Measurements from ENCODE around the gene GPR108. TPM values are rescaled to one million over a fixed set of nuclear protein-coding genes. Genes with fewer than 3 reads are reported as not detected.

The GPR108 gene
- total and polyA plus RNA-seq, 2 of the 8 experiments (the other 6 are each of a cell fraction or from before 2014, with no cell fraction given) = 34.9 to 46.0 TPM

- H3K27me3 ChIP-seq (replicated peaks in 1 of 4; ENCODE audit: control insufficient read depth in 3 of 4, extremely low read depth in 1 of 4, insufficient read depth in 3 of 4, low read length in 3 of 4) = no peaks in the 10 kb centered on the region
- no peaks in the 10 kb centered on the region for H3K79me1 ChIP-seq (ENCODE audit: low read depth, low read length)
- H2BK20ac ChIP-seq (ENCODE audit: low read length) = no peak overlapping the region
- 83% methylated on average over 15 of the region's 15 CpGs; no CpG with 5 or more reads in 1 of the 2 experiments for WGBS, 2 experiments (ENCODE audit: extremely low coverage in 1 of 2, insufficient coverage in 1 of 2, insufficient read length in 1 of 2, insufficient replicate concordance in 2 of 2, low coverage in 1 of 2, low lambda C conversion rate in 2 of 2, missing lambda C conversion rate in 1 of 2)
- H3K18ac ChIP-seq (ENCODE audit: extremely low read depth, low read length) = no peak overlapping the region
- peaks cover 0 to 9% (median 5%) of the 10 kb centered on the region in 4 experiments; a peak in 5 of 7 replicates for H3K4me1 ChIP-seq (replicated peaks in 1 of 4; ENCODE audit: control insufficient read depth in 3 of 4, insufficient read depth in 4 of 4, low read length in 3 of 4)
- H4K5ac ChIP-seq (ENCODE audit: insufficient read length, low read depth, low read length) = no peak overlapping the region
- no peak overlapping the region for H3K4ac ChIP-seq (replicated peaks; ENCODE audit: insufficient read length, low read depth, low read length)
- no peak overlapping the region for H3K14ac ChIP-seq (ENCODE audit: insufficient read length)
- FAIRE-seq (no peak), DNase-seq (ENCODE audit: low read depth in 1 of 2, low spot score in 2 of 2) (no peak)
- CTCF ChIA-PET (ENCODE audit: partially characterized antibody) = interaction anchor here (0.5 to 7.2 kb wide), 5 partner anchors 9 to 188 kb away, joined by 4 to 31 read pairs (median 5); partner anchors contain the start of gene GPR108
- no peak overlapping the region for H4K8ac ChIP-seq (ENCODE audit: extremely low read depth, insufficient read depth, low read length)
- no peak overlapping the region for H3K9ac ChIP-seq (replicated peaks in 1 of 4; ENCODE audit: extremely low read depth in 1 of 4, low read depth in 3 of 4, low read length in 3 of 4)
- POLR2A ChIA-PET (ENCODE audit: partially characterized antibody) = interaction anchor here (0.7 to 3.6 kb wide), 6 partner anchors 9 to 194 kb away, joined by 3 to 14 read pairs (median 3); partner anchors contain the start of genes GPR108 and TNFSF9
- no peak overlapping the region for H3K27ac ChIP-seq (ENCODE audit: low read depth, low read length)
- H4K20me1 ChIP-seq (replicated peaks in 1 of 2; ENCODE audit: control insufficient read depth in 1 of 2, insufficient read depth in 2 of 2, low read length in 2 of 2) = no peaks in the 10 kb centered on the region
- H3K4me2 ChIP-seq (ENCODE audit: insufficient read depth in 1 of 2, low read depth in 2 of 2, low read length in 2 of 2) = no peak overlapping the region
- H3K4me3 ChIP-seq (ENCODE audit: extremely low read depth in 1 of 4, insufficient read depth in 2 of 4, low read depth in 3 of 4, low read length in 4 of 4) = no peak overlapping the region
- H2BK15ac ChIP-seq (ENCODE audit: low read length) = no peak overlapping the region
- H2BK120ac ChIP-seq (replicated peaks; ENCODE audit: low read depth, low read length) = no peak overlapping the region
- H2AFZ ChIP-seq (ENCODE audit: low read length) = no peak overlapping the region
- H3K23ac ChIP-seq (ENCODE audit: insufficient read length) = no peak overlapping the region
- H3K79me2 ChIP-seq (ENCODE audit: control insufficient read depth in 1 of 2, insufficient read depth in 2 of 2, low read length in 2 of 2) = no peaks in the 10 kb centered on the region
- H3K9me3 ChIP-seq (ENCODE audit: insufficient read depth in 2 of 2, low read depth in 1 of 2, low read length in 1 of 2) = no peaks in the 10 kb centered on the region
- H3K23me2 ChIP-seq (ENCODE audit: low read depth, low read length) = peaks cover under 1% of the 10 kb centered on the region; the same call in 1 of the 2 replicates
- H2AK5ac ChIP-seq (ENCODE audit: low read depth, low read length) = no peak overlapping the region
- TF ChIP-seq KDM5A (IDR thresholded peaks at IDR 0.05; ENCODE audit: low read length) = no peak
- TF ChIP-seq NRF1 (IDR thresholded peaks at IDR 0.05; ENCODE audit: low read depth, low read length) = no peak
- TF ChIP-seq YY1 (IDR thresholded peaks at IDR 0.05; ENCODE audit: low read depth, low read length) = no peak
- no peak for TF ChIP-seq ASH2L (IDR thresholded peaks at IDR 0.05; ENCODE audit: low read length)
- TF ChIP-seq RNF2 (IDR thresholded peaks at IDR 0.05; ENCODE audit: borderline replicate concordance, low read depth, low read length, missing control alignments, poor library complexity, severe bottlenecking) = no peak
- TF ChIP-seq BACH1 (IDR thresholded peaks at IDR 0.05; ENCODE audit: low read length) = no peak
- no peak for TF ChIP-seq SUZ12 (IDR thresholded peaks at IDR 0.05; ENCODE audit: low read length)
- no peak for TF ChIP-seq CBX8 (IDR thresholded peaks at IDR 0.05; ENCODE audit: borderline replicate concordance, low read depth, low read length)
- no peak for TF ChIP-seq NANOG (IDR thresholded peaks at IDR 0.05; ENCODE audit: insufficient read depth, low read depth, low read length, poor library complexity, severe bottlenecking)
- TF ChIP-seq PHF8 (conservative IDR thresholded peaks at IDR 0.05; ENCODE audit: low read depth, low read length) = no peak
- no peak overlapping the region for H4K91ac ChIP-seq (replicated peaks; ENCODE audit: insufficient read length, low read length)
- H2BK5ac ChIP-seq (ENCODE audit: low read depth, low read length) = no peak overlapping the region
- 0 out of 2 replicates have a peak overlapping the region, but pooled peaks have one; percentile 39 for H2BK12ac ChIP-seq (ENCODE audit: low read depth, low read length)
- no peaks in the 10 kb centered on the region for H3K36me3 ChIP-seq (ENCODE audit: control insufficient read depth in 2 of 4, insufficient read depth in 4 of 4, low read length in 3 of 4)
- no peak overlapping the region for H3K56ac ChIP-seq (replicated peaks; ENCODE audit: insufficient read length, low read depth, low read length)
These were observed 12.5 kb downstream of the GPR108 start for GRCh38 chr19:6724631-6725492.
